IMR-90 (cell line): ENCODE data around the gene CDH13. TPM values are rescaled to one million over a fixed set of nuclear protein-coding genes. Genes with fewer than 3 reads are reported as not detected.
A peak's percentile ranks its signal among the peaks of the same experiment; 100 is the strongest.

ENCODE experiments used
- ATAC-seq: fragments of 200-7000 bp; cut with Tn5 transposase; 2 replicates; pipeline ENCODE4 v1.9.1; 2020; ENCODE audit warnings: low read depth, mild to moderate bottlenecking, moderate library complexity
- BruUV-seq: library from RNA; stranded (reverse); fragments of 400-500 nt; replicated peaks from 2 replicates; lab custom pipeline; 2021; lab: Mats Ljungman, UMichigan
- CTCF ChIA-PET: fragments of 300-600 bp; formaldehyde crosslinking; extraction: SDS; loops from one replicate; lab custom pipeline; 2021; ENCODE audit warnings: antibody characterized with exemption; lab: Yijun Ruan, JAX
- POLR2A ChIA-PET: fragments of 300-600 bp; sonication (Branson Sonifier 250); formaldehyde crosslinking; loops from one replicate; lab custom pipeline; 2022; ENCODE audit warnings: antibody characterized with exemption; ENCODE audit not compliant: unreplicated experiment; lab: Charles Lee
- DNase-seq: peaks from one replicate; pipeline ENCODE4 v3.0.0; 2013
- H2AFZ ChIP-seq: replicated peaks from 2 replicates; pipeline ENCODE3; 2013; ENCODE audit warnings: low read length, mild to moderate bottlenecking; ENCODE audit not compliant: poor library complexity
- H2AK5ac ChIP-seq: 2 replicates; pipeline ENCODE4 v1.6.1; 2013; ENCODE audit warnings: low read depth, low read length, inconsistent platforms
- H2AK9ac ChIP-seq: replicated peaks from 2 replicates; pipeline ENCODE3; 2013; ENCODE audit warnings: mild to moderate bottlenecking, low read depth, low read length, moderate library complexity; ENCODE audit not compliant: poor library complexity
- H2BK120ac ChIP-seq: 2 replicates; pipeline ENCODE4 v1.6.1; 2013; ENCODE audit warnings: low read depth, low read length, inconsistent platforms
- H2BK15ac ChIP-seq: 3 replicates; pipeline ENCODE4 v1.6.1; 2013; ENCODE audit warnings: low read depth, low read length, inconsistent platforms
- H2BK20ac ChIP-seq: 2 replicates; pipeline ENCODE4 v1.6.1; 2013; ENCODE audit warnings: low read depth, mild to moderate bottlenecking, inconsistent platforms, low read length, moderate library complexity
- H2BK5ac ChIP-seq: 2 replicates; pipeline ENCODE4 v1.6.1; 2013; ENCODE audit warnings: mild to moderate bottlenecking, low read depth, low read length, inconsistent platforms; ENCODE audit not compliant: poor library complexity, severe bottlenecking
- H3K14ac ChIP-seq: replicated peaks from 2 replicates; pipeline ENCODE4 v1.6.1; 2013; ENCODE audit warnings: low read depth, low read length, inconsistent platforms
- H3K18ac ChIP-seq: 2 replicates; pipeline ENCODE4 v1.6.1; 2013; ENCODE audit warnings: low read depth, low read length, control low read depth
- H3K23ac ChIP-seq: 2 replicates; pipeline ENCODE4 v1.6.1; 2013; ENCODE audit warnings: low read depth, low read length, inconsistent platforms
- H3K27ac ChIP-seq: 2 replicates; pipeline ENCODE4 v1.5.1; 2013; ENCODE audit warnings: mild to moderate bottlenecking, control low read depth, low read length; ENCODE audit not compliant: insufficient read depth
- H3K27me3 ChIP-seq: 2 replicates; pipeline ENCODE4 v1.6.1; 2013; ENCODE audit warnings: low read length; ENCODE audit not compliant: control insufficient read depth, insufficient read depth
- H3K36me3 ChIP-seq: 2 replicates; pipeline ENCODE4 v1.6.1; 2013; ENCODE audit warnings: low read length, mixed read lengths; ENCODE audit not compliant: control insufficient read depth, insufficient read depth
- H3K4ac ChIP-seq: 2 replicates; pipeline ENCODE4 v1.6.1; 2013; ENCODE audit warnings: low read depth, low read length, inconsistent platforms
- H3K4me1 ChIP-seq: 2 replicates; pipeline ENCODE4 v1.6.1; 2013; ENCODE audit warnings: low read length, mixed read lengths; ENCODE audit not compliant: control insufficient read depth, insufficient read depth
- H3K4me2 ChIP-seq: 2 replicates; pipeline ENCODE4 v1.6.1; 2013; ENCODE audit warnings: low read depth, mild to moderate bottlenecking, control low read depth, low read length, moderate library complexity
- H3K4me3 ChIP-seq: 2 replicates; pipeline ENCODE4 v1.5.1; 2013; ENCODE audit warnings: low read depth, mild to moderate bottlenecking, control low read depth, low read length, moderate library complexity; ENCODE audit not compliant: insufficient read depth
- H3K56ac ChIP-seq: 2 replicates; pipeline ENCODE4 v1.6.1; 2013; ENCODE audit warnings: low read length, inconsistent platforms; ENCODE audit not compliant: insufficient read depth; ENCODE audit errors: extremely low read depth
- H3K79me1 ChIP-seq, 2 experiments: 2 replicates each; pipeline ENCODE4 v1.6.1; 2013; ENCODE audit warnings: low read length in 2 of 2, inconsistent platforms in 1 of 2, low read depth in 1 of 2
- H3K9ac ChIP-seq: 2 replicates; pipeline ENCODE4 v1.6.1; 2013; ENCODE audit warnings: low read depth, low read length, control low read depth
- H3K9me1 ChIP-seq: 2 replicates; pipeline ENCODE4 v1.6.1; 2013; ENCODE audit warnings: low read length, inconsistent platforms; ENCODE audit not compliant: insufficient read depth
- H3K9me3 ChIP-seq: 2 replicates; pipeline ENCODE4 v1.6.1; 2013; ENCODE audit warnings: low read length; ENCODE audit not compliant: control insufficient read depth, insufficient read depth
- H4K20me1 ChIP-seq: 2 replicates; pipeline ENCODE4 v1.6.1; 2013; ENCODE audit warnings: low read length, inconsistent platforms; ENCODE audit not compliant: insufficient read depth
- H4K5ac ChIP-seq: 2 replicates; pipeline ENCODE4 v1.6.1; 2013; ENCODE audit warnings: mild to moderate bottlenecking, low read depth, low read length, control low read depth
- H4K8ac ChIP-seq, 2 experiments: 2 replicates each; pipeline ENCODE4 v1.6.1; 2013; ENCODE audit warnings: low read depth in 2 of 2, low read length in 2 of 2, control low read depth in 1 of 2, inconsistent platforms in 1 of 2
- H4K91ac ChIP-seq: 2 replicates; pipeline ENCODE4 v1.6.1; 2013; ENCODE audit warnings: low read depth, low read length, inconsistent platforms; ENCODE audit not compliant: insufficient read depth
- CEBPB ChIP-seq: IDR thresholded peaks from 2 replicates; pipeline ENCODE4 v1.6.1; 2012; ENCODE audit warnings: low read depth, low read length, improper control_type of control experiment
- CHD1 ChIP-seq: IDR thresholded peaks from 2 replicates; pipeline ENCODE4 v1.6.1; 2012; ENCODE audit warnings: low read depth, low read length, improper control_type of control experiment
- ELK1 ChIP-seq: fragments of 150-350 bp; IDR thresholded peaks from 2 replicates; pipeline ENCODE4 v1.6.1; 2016; ENCODE audit warnings: low read depth, mild to moderate bottlenecking, low read length, moderate library complexity, borderline replicate concordance
- MXI1 ChIP-seq: IDR thresholded peaks from 2 replicates; pipeline ENCODE4 v1.6.1; 2012; ENCODE audit warnings: low read depth, mild to moderate bottlenecking, low read length, moderate library complexity, borderline replicate concordance
- RAD21 ChIP-seq: IDR thresholded peaks from 2 replicates; pipeline ENCODE4 v1.6.1; 2012; ENCODE audit warnings: low read length, improper control_type of control experiment
- USF2 ChIP-seq: fragments of 150-350 bp; IDR thresholded peaks from 2 replicates; pipeline ENCODE4 v1.6.1; 2017; ENCODE audit warnings: mild to moderate bottlenecking, antibody characterized with exemption, low read length, low read depth
- WGBS, 2 experiments: methylation state at CpG; one replicate each; pipeline versions ENCODE4 v1.1.5 to v1.1.7; 2013; ENCODE audit warnings: missing lambda C conversion rate in 2 of 2; ENCODE audit not compliant: insufficient read length in 1 of 2; ENCODE audit errors: extremely low coverage in 2 of 2; 5-methylcytosine and 5-hydroxymethylcytosine counted together
- dilution Hi-C: fragments of 300-500 bp; cut with HindIII; formaldehyde crosslinking; loops from one replicate; pipeline ENCODE4 v1.14.3; 2018; ENCODE audit warnings: low sequenced_read_pairs; ENCODE audit not compliant: unreplicated experiment
- in situ Hi-C: fragments of 300-500 bp; cut with MboI; formaldehyde crosslinking; loops from 3 replicates; pipeline ENCODE4 v1.14.3; 2019; ENCODE audit warnings: low sequenced_read_pairs, inconsistent platforms, mixed read lengths
- intact Hi-C: fragments of 100-400 bp; cut with micrococcal nuclease; formaldehyde crosslinking; loops from 2 replicates; pipeline ENCODE4 v1.10.0; 2022
- polyA plus RNA-seq, 3 experiments: library from polyadenylated mRNA; depleted of rRNA; stranded (reverse); fragments of >200 nt; gene quantifications; 2 replicates each; pipeline ENCODE4 v1.2.3, GENCODE V29; 2012; ENCODE audit warnings: low replicate concordance in 1 of 3
- total RNA-seq: library from RNA; depleted of rRNA; stranded (reverse); fragments of >200 nt; gene quantifications from 2 replicates; pipeline ENCODE4 v1.2.3, GENCODE V29; 2012

Gene CDH13
- total and polyA plus RNA-seq, 2 of the 4 experiments (the other 2 are of a cell fraction), result 61.6 to 74.7 TPM

- ChIA-PET POLR2A (interaction anchor here (0.6 kb wide), 1 partner anchor 528 kb away, joined by 8 read pairs; no protein-coding TSS in a partner anchor), CTCF (interaction anchor here (0.7 kb wide), 1 partner anchor 349 kb away, joined by 3 read pairs; no protein-coding TSS in a partner anchor)
- peaks cover 13% of the 10 kb centered on the region for H3K4me1 ChIP-seq
- H3K4me2 ChIP-seq, result no peak overlapping the region
- peaks cover 15% of the 10 kb centered on the region for H4K20me1 ChIP-seq
- no peak overlapping the region for H2AK9ac ChIP-seq
- no peak overlapping the region for H3K4ac ChIP-seq
- peaks cover 12% of the 10 kb centered on the region for H3K9me1 ChIP-seq
- H2BK15ac ChIP-seq, result no peak overlapping the region
- H4K5ac ChIP-seq, result no peak overlapping the region
- H2BK5ac ChIP-seq, result no peak overlapping the region
- H2AFZ ChIP-seq, result no peak overlapping the region
- DNase-seq (no peak), ATAC-seq (no peak)
- no peak overlapping the region for H3K27ac ChIP-seq
- no peaks in the 10 kb centered on the region for H3K9me3 ChIP-seq
- no peak for TF ChIP-seq CHD1
- TF ChIP-seq MXI1, result no peak
- TF ChIP-seq CEBPB, result 0 out of 2 replicates have a peak, but pooled peaks have one; percentile 17
- no peak for TF ChIP-seq USF2
- no peak for TF ChIP-seq RAD21
- TF ChIP-seq ELK1, result no peak
- H2AK5ac ChIP-seq, result no peak overlapping the region
- H3K18ac ChIP-seq, result no peak overlapping the region
- intact Hi-C loops, result no loop called here
- no peak overlapping the region for H3K23ac ChIP-seq
- no TSS peak for BruUV-seq
- H4K8ac ChIP-seq, result no peak overlapping the region
- no peaks in the 10 kb centered on the region for H3K27me3 ChIP-seq
- no peak overlapping the region for H2BK120ac ChIP-seq
- no CpG with 5 or more reads among the region's 1 CpG for WGBS, 2 experiments
- no peak overlapping the region for H4K91ac ChIP-seq
- H3K79me1 ChIP-seq, result peaks cover 23 to 31% of the 10 kb centered on the region in 2 experiments
- H2BK20ac ChIP-seq, result no peak overlapping the region
- in situ Hi-C loops, result no loop called here
- H3K36me3 ChIP-seq, result peaks cover 6% of the 10 kb centered on the region; the same call in 1 of the 2 replicates
- H3K4me3 ChIP-seq, result no peak overlapping the region
- H3K56ac ChIP-seq, result no peak overlapping the region
- no peak overlapping the region for H3K14ac ChIP-seq
- dilution Hi-C loops, result no loop called here
- H3K9ac ChIP-seq, result no peak overlapping the region
Observed at GRCh38 chr16:83810901-83811300, 1184.1 kb downstream of the CDH13 start.
